ENCODE measurements around the gene IRAK2.

- TF ChIP-seq, protein P1, sequence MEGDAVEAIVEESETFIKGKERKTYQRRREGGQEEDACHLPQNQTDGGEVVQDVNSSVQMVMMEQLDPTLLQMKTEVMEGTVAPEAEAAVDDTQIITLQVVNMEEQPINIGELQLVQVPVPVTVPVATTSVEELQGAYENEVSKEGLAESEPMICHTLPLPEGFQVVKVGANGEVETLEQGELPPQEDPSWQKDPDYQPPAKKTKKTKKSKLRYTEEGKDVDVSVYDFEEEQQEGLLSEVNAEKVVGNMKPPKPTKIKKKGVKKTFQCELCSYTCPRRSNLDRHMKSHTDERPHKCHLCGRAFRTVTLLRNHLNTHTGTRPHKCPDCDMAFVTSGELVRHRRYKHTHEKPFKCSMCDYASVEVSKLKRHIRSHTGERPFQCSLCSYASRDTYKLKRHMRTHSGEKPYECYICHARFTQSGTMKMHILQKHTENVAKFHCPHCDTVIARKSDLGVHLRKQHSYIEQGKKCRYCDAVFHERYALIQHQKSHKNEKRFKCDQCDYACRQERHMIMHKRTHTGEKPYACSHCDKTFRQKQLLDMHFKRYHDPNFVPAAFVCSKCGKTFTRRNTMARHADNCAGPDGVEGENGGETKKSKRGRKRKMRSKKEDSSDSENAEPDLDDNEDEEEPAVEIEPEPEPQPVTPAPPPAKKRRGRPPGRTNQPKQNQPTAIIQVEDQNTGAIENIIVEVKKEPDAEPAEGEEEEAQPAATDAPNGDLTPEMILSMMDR (IDR thresholded peaks at IDR 0.05): peak; percentile 87 to 98 (median 94)
- TF ChIP-seq POLR2A (IDR thresholded peaks at IDR 0.05): peak; percentile 88
These were observed at the start of gene IRAK2 for GRCh38 chr3:10164546-10165393.

All from right lobe of liver (tissue), 4 donors.